PC-9 (cell line): Measurements from ENCODE around the gene FEZF2.

Experiments
- CTCF ChIP-seq: fragments of 200-600 bp; sonication (generic); conservative IDR thresholded peaks from 2 replicates; pipeline ENCODE4 v1.6.1; 2017; ENCODE audit warnings: mixed run types, antibody characterized with exemption, mild to moderate bottlenecking, moderate library complexity
- EZH2 ChIP-seq: fragments of 200-600 bp; sonication (generic); IDR thresholded peaks from 2 replicates; pipeline ENCODE4 v1.8.0; 2017; ENCODE audit warnings: antibody characterized with exemption, low read depth

GRCh38 chr3:62414786-62415185 is 41.4 kb upstream of the FEZF2 start:
- TF ChIP-seq CTCF, result no peak
- TF ChIP-seq EZH2, result no peak
